H1 (cell line): Measurements from ENCODE around the gene LSM3.

Experiments used
- CTCF ChIP-seq, 3 experiments: IDR thresholded peaks; 1 replicate in 2 of 3; 2 replicates in 1 of 3; pipeline versions ENCODE4 v1.5.1 to v1.6.1; 2011; ENCODE audit warnings: low read length in 3 of 3, mild to moderate bottlenecking in 3 of 3, inconsistent platforms in 2 of 3, low read depth in 1 of 3, moderate library complexity in 1 of 3; ENCODE audit not compliant: insufficient read depth in 1 of 3; ENCODE audit errors: control extremely low read depth in 1 of 3
- GTF2F1 ChIP-seq: IDR thresholded peaks from 2 replicates; pipeline ENCODE4 v1.6.1; 2012; ENCODE audit warnings: low read depth, low read length, improper control_type of control experiment, borderline replicate concordance
- SIX5 ChIP-seq: IDR thresholded peaks from 2 replicates; pipeline ENCODE4 v1.6.1; 2011; ENCODE audit warnings: mild to moderate bottlenecking, low read depth, low read length
- SP4 ChIP-seq: IDR thresholded peaks from 2 replicates; pipeline ENCODE4 v1.6.1; 2012; ENCODE audit warnings: low read length, inconsistent platforms
- ZNF274 ChIP-seq: IDR thresholded peaks from 2 replicates; pipeline ENCODE4 v1.7.0; 2012; ENCODE audit warnings: low read length, borderline replicate concordance; ENCODE audit errors: extremely low read depth

DNA sequence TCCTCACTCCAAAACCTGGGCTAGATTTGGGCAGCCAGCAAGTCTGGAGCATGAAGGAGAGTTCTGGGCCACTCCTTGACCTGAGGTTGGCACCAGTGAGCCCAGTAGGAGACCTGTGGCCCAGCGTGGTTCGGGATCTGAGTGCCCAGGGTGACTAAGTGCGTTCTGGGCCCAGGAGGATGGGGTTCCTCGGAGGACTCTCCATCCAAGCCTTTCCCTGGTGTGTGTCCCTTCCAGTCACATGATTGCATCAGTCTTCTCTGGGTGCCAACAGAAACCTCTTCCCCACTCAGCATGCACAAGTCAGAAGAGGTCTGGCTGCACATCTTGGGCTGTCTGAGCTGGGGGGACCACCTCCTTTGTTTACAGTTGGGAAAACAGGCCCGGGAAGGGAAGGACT, 38.8 kb upstream of the LSM3 start:
- TF ChIP-seq CTCF (IDR thresholded peaks at IDR 0.05; ENCODE audit: control extremely low read depth in 1 of 3, insufficient read depth in 1 of 3, low read depth in 1 of 3, low read length in 3 of 3) (no peak), SP4 (no peak), ZNF274 (no peak), GTF2F1 (no peak), SIX5 (no peak)
